NB4 (cell line): ENCODE measurements around the gene MTRFR.
"Not testable (repeated sequence)": the region's sequence is repeated elsewhere in the genome, so short reads cannot be mapped to it uniquely, and the experiment has no call there.

Experiments
- CTCF ChIP-seq: IDR thresholded peaks from one replicate; pipeline ENCODE4 v1.5.1; 2012; ENCODE audit warnings: low read depth, low read length
- MAX ChIP-seq: IDR thresholded peaks from 2 replicates; pipeline ENCODE4 v1.6.1; 2011; ENCODE audit warnings: low read depth, low read length
- POLR2A ChIP-seq: IDR thresholded peaks from 2 replicates; pipeline ENCODE4 v1.6.1; 2011; ENCODE audit warnings: mild to moderate bottlenecking; ENCODE audit not compliant: insufficient read length; ENCODE audit errors: extremely low read depth

- not testable (repeated sequence) for TF ChIP-seq POLR2A, CTCF, MAX
Measured at GRCh38 chr12:123207815-123208214, 25.4 kb upstream of the MTRFR start.
